GM12874 (cell line): Measurements from ENCODE around the gene RIPK1.

Experiments
- TF ChIP-seq, protein P1 (sequence below): IDR thresholded peaks from 2 replicates; pipeline ENCODE4 v1.5.1; 2011; ENCODE audit warnings: low read depth, mild to moderate bottlenecking, control low read depth, low read length, moderate library complexity; ENCODE audit not compliant: insufficient read depth

RIPK1 gene

DNA sequence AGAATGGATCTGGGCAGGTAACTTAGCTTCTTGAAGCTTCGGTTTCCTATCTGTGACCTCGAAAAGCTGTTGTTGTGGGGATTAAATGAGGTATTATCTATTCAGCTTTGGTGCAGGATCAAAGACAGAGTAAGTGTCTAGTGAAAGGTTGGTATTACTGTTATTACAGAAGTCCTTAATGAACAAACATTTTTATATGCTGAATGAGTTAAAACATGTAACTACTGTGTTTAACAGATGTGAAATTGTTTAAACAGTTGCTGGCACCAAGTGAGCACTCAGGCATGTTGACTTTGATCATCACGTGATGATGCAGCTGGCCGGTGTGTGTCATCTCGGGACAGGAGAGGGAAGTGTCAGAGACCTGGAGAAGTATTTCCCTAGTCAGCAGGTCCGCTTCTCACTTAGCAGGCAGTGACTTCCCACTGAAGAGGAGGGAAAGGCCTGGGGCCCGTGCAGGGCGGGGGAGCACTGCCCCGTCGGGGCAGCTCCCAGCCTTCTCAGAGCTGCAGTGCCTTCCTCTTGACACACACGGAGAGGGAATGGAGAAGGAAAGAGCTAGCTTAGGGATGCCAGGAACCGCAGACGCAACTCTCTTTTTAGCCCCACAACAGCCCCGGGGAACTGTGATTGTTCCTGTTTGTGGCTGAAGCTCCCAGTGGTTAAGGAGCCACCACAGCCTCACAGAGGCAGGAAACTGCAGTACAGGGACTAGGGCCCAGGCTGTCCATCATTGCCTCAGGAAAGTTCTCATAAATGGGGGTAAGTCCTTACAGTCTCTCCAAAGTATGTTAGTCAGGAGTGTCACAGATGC, 71.0 kb downstream of the RIPK1 start:
- TF ChIP-seq, protein P1, sequence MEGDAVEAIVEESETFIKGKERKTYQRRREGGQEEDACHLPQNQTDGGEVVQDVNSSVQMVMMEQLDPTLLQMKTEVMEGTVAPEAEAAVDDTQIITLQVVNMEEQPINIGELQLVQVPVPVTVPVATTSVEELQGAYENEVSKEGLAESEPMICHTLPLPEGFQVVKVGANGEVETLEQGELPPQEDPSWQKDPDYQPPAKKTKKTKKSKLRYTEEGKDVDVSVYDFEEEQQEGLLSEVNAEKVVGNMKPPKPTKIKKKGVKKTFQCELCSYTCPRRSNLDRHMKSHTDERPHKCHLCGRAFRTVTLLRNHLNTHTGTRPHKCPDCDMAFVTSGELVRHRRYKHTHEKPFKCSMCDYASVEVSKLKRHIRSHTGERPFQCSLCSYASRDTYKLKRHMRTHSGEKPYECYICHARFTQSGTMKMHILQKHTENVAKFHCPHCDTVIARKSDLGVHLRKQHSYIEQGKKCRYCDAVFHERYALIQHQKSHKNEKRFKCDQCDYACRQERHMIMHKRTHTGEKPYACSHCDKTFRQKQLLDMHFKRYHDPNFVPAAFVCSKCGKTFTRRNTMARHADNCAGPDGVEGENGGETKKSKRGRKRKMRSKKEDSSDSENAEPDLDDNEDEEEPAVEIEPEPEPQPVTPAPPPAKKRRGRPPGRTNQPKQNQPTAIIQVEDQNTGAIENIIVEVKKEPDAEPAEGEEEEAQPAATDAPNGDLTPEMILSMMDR, result no peak

DNA sequence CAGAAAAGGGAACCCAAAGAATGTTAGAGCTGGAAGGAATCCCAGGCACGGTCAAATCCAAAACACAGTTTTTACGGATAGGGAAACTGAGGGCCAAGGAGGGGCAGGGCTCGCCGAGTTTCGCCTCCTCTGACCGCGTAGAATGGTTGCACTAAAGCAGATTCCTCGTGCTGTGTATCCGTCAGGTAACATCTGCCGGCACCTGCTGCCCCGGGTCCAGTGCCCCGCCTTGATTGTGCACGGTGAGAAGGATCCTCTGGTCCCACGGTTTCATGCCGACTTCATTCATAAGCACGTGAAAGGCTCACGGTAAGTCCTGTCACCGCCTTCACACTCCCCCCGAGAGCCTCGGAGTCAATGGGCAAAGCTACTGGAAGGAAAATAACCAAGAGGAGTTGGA, 71.9 kb downstream of the RIPK1 start:
- TF ChIP-seq, protein P1, result no peak

DNA sequence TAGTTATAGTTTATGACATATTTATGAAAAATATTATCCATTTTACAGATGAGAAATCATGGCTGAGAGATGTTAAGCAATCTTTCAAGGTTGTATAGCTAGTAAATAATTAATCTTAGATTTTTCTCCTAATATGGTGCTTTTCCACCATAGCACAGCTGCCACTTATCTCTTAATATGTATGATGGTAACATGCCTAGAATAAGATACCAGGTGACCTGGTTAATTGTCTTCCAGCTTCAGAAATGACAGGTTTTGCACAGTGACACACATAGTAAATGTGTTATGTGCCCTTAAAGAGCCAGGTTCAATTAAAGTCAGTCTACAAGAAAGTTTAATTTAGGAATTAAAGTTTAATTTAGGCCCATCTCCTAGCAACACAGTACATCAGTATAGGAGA, 74.2 kb downstream of the RIPK1 start:
- TF ChIP-seq, protein P1, result no peak

DNA sequence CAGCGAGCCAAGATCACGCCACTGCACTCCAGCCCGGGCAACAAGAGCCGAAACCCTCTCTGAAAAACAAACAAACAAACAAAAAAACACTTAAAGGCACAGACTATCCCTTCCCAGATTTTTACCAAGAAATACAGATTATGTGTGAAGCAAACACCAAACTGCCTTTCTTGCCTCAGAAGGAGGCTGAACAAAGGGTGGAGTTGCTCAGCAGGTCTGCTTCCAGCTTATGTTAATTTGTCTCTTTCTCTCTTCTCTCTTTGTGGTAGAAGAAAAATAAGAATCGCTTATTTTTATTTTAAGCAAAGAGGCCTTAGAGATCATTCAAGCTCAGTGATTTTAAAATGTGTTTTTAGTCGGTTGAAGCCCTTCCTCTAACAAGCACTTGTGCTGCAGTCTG, 74.9 kb downstream of the RIPK1 start:
- TF ChIP-seq, protein P1, result no peak

DNA sequence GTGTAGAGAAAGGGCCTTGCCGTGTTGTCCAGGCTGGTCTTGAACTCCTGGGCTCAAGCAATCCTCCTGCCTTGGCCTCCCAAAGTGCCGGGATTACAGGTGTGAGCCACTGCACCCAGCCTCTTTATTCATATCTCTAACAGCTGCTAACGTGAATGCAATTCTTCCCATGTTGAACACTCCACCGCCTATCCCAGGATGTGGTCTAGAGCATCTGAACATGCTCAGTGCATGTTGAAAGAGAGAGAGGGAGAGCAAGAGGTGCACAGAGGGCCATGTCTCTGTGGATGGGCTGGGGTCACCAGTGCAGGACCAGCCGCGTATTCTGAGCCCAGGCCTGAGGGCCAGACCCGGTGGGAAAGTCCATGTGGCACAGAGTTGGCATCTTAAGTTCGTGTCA, 76.3 kb downstream of the RIPK1 start:
- TF ChIP-seq, protein P1, result no peak

DNA sequence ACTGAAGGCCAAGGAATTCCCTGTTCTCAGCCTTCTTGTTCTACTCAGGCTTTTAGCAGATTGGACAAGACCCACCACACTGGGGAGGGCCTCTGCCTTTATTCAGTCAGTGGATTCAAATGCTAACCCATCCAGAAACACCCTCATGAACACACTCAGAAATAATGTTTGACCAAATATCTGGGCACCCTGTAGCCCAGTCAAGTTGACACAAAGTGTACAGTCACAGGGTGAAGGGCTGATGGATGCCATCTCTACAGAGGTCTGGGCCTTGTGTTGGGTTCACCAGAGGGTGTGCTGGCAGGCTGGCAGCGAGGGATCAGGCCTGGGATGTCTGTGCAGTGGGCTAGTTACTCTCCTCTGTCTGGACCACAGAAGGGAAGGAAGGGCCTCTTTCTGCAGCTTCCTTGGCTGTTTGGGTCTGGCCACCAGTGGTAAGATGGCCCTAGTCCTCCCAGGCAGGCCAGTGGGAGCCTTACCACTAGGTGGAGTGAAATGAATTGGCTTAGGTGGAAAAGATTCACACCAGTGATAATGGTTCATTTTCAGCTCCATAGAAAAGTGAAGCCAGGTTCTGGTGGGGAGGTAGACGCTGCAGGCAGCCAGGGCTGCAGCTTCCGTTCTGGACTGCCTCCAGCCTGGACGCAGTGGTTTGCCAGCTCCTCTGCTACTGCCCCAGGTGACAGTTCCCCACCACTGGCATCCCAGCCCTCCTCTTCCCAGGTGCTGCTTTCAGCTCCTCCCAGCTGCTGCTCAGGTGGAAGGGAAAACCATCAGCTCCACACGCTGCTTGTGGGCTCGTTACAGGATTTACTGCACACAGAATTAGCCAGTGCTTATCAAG, 79.8 kb downstream of the RIPK1 start:
- TF ChIP-seq, protein P1, result no peak

DNA sequence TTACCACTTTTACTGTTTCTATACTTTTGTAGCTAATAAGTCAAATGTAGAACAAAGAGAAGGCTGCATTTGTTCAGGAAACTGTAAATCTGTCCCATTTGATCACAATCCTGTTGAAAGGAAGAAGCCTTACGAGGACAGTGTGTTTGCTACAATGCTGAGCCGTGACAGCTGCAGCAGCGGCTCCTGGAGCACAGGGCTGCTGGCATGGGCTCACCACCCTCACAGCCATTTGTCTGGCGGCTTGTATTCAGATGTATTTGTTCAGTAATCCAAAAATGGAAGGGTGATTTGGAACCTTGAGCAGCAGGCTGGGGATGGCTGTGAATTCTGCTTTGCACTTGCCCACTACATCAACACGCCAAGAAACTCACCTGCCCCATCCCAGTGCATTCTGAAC, 83.4 kb downstream of the RIPK1 start:
- TF ChIP-seq, protein P1, result no peak
